ENCODE measurements around the gene SH2D1B.
"Not testable (repeated sequence)": the region's sequence is repeated elsewhere in the genome, so short reads cannot be mapped to it uniquely, and the experiment has no call there.

The SH2D1B gene, protein sequence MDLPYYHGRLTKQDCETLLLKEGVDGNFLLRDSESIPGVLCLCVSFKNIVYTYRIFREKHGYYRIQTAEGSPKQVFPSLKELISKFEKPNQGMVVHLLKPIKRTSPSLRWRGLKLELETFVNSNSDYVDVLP

DNA sequence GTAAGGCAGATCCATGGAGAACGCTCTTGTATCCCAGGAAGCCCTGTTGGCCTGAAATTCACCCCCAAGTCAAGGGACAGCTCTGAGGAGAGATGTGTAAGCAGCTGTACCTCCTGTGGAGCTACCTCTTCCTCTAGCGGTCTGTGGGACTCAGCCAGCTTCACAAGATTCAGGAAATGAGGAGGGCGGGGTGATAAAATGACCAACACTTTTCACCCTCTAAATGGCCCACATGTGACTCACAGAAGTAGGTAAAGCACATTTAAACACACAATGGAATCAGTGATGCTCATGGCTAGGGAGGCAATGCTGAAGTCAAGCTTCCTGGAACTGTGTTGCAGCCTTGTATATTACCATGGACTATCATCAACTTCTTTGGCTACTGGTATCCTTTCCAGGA lies at the start of gene SH2D1B:
Gene SH2D1B (minus strand): TSS at position 135 of the 400 bp plus-strand sequence. CDS start 120 bp downstream, at position 15.
- no peak for DNase-seq

DNA sequence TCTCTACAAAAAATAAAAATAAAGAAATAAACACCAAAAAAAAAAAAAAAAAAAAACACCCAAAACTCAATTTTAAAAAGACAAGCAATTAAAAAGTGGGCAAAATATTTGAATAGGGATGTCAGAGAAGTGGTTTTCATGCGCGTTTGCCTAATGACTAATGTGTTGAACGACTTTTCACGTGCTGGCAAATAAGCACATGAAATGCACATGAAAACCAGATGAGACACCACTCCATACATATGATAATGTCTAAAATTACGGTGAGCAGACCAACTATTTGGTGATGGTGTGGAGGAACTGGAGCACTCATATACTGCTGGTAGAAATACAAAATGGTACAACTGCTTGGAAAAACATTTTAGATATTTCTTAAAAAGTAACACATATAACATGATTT lies 46.3 kb upstream of the SH2D1B start:
- no peak for DNase-seq

DNA sequence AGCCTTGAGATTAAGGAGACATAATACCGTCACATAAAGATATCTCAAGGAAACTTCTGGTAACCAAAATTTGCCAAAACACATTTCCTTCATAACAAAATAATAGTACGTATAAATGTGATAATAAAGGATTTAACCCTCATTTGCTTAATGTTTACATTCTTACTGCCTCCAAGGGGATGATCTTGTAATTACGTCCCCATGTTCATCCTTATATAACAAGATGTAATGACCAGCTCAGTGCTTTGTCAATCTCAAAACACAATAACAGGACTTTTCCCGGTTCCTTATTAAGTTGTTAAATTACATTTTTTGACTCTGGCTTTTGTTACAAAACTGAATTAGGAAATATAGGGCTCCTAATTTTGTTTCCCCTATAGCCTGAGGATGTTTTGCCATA lies 44.4 kb upstream of the SH2D1B start:
- DNase-seq = no peak

DNA sequence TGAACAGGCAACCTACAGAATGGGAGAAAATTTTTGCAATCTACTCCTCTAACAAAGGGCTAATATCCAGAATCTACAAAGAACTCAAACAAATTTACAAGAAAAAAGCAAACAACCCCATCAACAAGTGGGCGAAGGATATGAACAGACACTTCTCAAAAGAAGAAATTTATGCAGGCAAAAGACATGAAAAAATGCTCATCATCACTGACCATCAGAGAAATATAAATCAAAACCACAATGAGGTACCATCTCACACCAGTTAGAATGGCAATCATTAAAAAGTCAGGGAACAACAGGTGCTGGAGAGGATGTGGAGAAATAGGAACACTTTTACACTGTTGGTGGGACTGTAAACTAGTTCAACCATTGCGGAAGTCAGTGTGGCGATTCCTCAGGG lies 42.4 kb upstream of the SH2D1B start:
- DNase-seq = not testable (repeated sequence)

DNA sequence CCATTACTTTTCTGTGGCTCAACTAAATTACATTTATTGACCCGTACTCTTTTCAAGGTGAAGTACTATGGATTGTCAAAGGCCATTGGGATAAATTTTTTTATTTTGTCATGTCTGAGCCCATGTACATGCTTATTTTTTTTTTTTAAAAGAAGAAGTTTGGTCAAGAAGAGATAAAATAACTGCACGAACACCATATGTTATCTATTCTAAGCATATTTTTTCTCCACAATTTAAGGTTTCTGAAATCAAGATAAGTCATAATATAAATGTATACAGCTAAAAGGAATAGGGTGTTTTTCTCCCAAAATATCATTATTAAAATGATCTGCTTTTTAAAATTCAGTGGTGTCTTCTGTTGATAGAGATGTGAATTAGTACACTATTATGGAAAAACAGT lies 35.0 kb upstream of the SH2D1B start:
- no peak for DNase-seq

DNA sequence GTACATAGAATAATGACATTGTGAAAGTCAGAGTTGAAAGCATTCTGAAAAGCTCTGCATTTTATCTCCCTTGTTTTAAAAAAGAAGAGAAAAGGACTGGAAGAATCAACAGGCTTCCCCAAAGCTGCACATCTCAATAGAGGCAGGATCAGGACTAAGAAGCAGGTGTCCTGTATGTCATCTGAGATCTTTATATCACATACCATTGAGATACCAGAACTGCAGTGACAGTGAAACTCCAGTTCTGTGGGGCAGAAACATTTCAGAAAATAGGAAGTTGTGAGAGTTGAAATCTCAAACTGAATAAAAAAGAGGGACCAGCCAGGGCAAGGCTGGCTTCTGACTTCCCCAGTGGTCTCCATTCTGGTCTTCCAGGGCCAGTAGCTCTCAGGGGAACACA lies 33.0 kb upstream of the SH2D1B start:
- no peak for DNase-seq

DNA sequence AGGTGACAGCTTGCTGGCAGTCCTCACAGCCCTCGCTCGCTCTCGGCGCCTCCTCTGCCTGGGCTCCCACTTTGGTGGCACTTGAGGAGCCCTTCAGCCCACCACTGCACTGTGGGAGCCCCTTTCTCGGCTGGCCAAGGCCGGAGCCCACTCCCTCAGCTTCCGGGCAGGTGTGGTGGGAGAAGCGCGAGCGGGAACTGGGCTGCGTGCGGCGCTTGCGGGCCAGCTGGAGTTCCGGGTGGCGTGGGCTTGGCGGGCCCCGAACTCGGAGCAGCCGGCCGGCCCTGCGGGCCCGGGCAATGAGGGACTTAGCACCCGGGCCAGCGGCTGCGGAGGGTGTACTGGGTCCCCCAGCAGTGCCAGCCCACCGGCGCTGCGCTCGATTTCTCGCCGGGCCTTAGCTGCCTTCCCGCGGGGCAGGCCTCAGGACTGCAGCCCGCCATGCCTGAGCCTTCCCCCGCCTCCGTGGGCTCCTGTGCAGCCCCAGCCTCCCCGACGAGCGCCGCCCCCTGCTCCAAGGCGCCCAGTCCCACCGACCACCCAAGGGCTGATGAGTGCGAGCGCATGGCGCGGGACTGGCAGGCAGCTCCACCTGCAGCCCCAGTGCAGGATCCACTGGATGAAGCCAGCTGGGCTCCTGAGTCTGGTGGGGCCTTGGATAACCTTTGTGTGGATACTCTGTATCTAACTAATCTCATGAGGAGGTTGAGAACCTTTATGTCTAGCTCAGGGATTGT lies 21.2 kb upstream of the SH2D1B start:
- DNase-seq = not testable (repeated sequence)

DNA sequence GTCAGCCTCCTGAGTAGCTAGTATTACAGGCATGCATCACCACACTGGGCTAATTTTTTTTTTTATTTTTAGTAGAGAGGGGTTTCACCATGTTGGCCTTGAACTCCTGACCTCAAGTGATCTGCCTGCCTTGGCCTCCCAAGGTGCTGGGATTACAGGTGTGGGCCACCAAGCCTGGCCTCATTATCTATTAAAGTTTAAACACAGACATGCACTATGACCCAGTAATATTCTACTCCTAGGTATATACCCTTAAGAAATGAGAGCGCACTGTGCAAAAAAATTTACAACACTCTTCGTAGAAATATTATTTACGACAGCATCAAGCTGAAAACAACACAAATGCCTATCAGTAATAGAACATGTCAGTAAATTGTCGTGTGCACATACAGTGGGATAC lies 18.6 kb upstream of the SH2D1B start:
- DNase-seq = no peak

DNA sequence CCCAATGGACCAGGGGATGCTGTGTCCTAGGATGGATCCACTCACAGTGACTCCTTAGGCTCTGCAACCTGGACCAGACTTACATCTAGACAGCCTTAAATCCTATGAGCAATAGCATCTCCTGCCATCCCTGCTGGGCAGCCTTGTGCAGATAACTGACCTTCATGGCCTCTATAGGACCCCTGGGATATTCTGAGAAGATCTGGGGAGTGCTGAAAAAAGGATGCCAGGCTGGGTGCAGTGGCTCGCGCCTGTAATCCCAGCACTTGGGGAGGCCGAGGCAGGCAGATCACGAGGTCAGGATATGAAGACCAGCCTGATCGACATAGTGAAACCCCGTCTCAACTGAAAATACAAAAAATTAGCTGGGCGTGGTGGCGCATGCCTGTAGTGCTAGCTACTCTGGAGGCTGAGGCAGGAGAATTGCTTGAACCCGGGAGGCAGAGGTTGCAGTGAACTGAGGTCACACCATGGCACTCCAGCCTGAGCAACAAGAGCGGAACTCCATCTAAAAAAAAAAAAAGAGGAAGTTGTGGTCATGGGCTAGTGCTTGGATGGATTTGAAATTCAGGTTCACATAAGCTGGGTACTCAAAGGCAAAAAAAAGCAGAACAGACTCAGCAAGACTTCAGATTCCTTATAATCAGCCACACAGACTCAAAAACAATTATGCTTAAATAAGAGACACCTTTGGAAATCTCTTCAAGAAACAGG lies 10.9 kb upstream of the SH2D1B start:
- peak in 1 of 56 donors; percentile 4 for DNase-seq

DNA sequence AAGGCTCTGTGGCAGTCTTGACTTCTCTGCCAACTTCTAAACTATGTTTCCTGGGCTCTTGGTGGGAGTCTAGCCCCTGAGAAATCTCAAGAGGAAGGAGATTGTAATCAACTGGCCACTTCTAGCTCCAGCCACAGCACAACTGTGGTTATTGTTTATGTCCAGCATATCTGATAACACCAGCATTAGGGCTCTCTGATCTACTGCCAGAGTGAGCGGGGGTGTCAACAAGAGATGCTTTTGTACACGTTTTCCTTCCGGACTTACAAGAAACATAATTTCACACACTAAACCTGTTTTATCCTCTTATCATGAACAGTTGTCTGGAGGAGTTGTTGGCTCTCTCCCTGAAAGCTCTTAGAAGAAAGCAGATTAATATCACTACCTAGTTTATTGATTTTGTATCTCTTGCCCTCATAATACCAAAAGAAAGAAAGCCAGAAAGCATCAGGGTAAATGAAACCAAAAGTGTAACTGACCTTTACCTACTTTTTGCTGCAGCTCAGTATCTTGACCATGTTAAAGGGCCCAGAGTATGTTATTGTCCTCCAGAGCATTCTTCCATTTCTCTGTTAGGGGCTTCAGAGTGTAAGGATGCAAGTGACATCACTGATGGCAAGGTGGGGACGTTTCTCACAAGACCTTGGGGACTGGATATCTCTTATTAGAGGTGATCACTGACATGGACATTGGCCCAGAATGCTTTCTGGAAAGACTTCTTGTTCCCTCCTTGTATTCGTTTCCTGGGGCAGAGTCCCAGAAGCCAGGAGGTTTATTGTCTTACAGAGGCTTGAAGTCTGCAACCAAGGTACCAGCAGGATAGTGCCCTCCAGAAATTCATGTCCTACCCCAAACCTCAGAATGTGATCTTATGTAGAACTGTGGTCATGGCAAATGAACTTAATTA lies 9.6 kb upstream of the SH2D1B start:
- peak in 1 of 56 donors; percentile 6 for DNase-seq

DNA sequence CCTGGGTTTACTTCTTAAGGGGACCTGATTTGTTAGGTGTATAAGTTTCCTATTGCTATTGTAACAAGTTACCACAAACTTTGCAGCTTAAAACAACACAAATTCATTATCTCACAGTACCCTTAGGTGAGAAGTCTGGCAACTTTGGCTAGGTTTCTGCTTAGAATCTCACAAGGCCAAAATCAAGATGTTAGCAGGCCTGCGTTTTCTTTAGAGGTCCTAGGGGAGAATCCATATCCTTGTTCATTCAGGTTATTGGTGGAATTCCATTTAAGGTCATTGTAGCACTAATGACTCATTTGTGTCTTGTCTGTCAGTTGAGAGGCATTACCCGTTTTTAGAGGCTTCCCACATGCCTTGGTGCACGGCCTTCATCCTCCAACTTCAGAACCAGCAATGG lies 8.2 kb upstream of the SH2D1B start:
- no peak for DNase-seq

DNA sequence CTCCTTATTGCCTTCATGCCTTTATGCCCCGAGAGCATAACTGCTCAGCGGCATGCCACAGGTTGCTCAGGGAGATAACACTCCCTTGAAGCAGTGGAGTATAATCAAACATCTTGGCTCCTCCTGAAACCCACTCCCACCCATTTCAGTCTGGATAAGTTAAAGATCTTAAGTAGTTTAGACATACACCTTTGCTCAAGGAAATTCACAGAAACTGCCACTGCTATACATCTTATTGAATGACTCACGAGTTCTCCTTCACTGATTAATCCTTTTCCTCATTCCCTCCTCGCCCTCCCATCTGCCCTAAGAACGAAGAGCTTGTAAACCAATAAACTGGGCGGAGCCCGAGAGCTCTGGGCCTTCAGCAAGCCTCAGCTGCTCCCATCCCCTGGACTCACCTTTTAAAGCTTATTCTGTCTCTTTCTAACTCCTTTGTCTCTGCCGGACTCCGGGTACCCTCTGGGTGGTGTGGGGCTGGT lies 7.6 kb upstream of the SH2D1B start:
- DNase-seq = peak in 1 of 56 donors; percentile 1

DNA sequence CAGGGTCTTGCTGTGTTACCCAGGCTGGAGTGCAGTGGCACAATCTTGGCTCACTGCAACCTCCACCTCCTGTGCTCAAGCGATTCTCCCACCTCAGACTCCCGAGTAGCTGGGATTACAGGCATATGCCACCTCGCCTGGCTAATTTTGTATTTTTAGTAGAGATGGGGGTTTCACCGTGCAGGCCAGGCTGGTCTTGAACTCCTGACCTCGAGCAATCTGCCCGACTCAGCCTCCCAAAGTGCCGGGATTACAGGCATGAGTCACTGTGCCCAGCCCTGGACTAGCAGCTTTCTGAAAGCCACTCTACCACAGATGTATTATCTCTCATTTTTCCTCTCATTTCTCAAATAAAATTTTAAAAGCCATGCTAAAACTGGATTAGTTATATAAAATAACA lies 6.6 kb upstream of the SH2D1B start:
- not testable (repeated sequence) for DNase-seq

DNA sequence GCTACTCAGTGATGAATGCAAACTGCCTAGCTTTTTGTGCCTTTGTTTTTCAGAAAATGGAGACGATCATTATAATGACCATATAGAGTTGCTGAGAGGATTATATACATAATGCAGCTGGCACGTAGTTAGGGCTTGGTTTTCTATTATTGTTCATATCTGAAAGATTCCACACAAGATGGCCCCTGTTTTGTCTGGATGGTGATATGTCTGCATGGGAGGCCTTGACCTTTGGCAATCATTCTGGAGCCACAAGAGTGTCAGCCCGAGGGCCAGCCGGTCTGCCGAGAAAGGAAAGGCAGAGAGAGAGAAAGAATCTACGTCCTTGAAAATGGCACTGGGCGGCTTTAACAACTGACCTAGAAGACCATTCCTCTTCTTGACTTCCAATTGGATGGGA lies 5.7 kb upstream of the SH2D1B start:
- DNase-seq = no peak

DNA sequence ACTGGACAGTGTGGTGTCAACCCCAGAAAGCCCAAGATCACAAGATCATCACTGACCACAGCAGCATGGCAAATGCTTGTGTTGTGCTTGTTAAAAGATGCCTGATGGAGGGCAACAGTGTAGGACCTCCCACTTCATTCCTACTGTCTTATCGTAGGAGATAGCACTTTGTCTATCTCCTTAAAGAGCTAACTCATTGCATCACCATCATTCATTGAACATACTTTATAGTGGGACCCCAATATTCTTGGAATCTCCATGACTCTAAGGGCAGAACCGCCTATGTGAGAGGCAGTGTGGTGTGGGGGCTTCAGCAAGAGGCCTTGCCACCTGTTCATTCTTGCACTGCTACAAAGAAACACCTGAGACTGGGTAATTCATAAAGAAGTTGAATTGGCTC lies 5.0 kb upstream of the SH2D1B start:
- no peak for DNase-seq

DNA sequence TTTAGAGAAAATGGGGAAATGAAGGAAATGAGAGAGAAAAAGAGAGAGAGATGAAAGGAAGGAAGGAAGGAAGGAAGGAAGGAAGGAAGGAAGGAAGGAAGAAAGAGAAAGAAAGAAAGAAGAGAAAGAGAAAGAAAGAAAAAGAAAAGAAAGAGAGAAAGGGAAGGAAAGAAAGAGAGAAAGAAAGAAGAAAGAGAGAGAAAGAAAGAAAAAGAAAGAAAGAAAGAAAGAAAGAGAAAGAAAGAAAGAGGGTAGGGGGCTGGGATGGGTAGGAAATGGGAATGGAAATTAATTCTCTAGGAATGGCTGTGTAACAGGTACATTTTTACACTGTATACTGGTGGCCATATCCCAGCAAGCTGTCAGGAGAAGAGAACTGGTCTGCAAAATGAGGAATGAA lies 4.3 kb upstream of the SH2D1B start:
- DNase-seq = no peak

DNA sequence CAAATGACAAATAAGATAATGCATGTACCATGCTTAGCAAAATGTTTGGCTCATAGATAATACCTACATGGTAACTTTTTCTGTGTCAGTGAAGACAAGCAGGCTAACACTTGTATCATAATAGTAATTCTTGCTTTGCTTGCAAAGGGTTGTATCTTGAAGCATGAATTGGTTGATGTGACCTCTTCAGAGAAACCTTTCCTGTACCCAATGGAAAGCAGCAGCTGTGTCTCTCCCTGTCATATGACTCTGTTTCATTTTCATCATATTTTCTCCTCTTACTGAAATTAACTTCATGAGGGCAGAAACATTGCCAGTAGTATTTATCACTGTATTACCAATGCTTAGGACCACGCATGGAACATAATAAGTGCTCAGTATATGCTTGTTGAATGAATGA lies 4.4 kb downstream of the SH2D1B start:
- no peak for DNase-seq

DNA sequence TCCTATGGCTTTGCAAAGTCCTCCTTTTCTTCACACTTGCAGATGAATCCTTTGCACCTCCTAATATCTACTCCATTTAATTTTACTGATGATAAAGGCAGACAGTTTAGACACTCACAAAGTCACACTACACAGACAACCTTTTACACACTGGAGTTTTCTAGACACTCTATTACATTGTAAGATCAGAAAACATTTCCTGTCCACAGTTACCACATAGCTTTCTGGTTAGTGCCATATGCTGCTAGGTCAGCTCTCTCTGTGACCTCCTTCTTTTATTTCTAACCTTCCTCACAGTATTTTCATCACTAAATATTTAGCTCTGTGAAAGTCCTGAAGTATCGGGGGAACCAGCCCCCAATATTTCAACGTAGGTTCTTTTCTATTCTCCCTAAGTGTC lies 5.1 kb downstream of the SH2D1B start:
- DNase-seq = no peak

DNA sequence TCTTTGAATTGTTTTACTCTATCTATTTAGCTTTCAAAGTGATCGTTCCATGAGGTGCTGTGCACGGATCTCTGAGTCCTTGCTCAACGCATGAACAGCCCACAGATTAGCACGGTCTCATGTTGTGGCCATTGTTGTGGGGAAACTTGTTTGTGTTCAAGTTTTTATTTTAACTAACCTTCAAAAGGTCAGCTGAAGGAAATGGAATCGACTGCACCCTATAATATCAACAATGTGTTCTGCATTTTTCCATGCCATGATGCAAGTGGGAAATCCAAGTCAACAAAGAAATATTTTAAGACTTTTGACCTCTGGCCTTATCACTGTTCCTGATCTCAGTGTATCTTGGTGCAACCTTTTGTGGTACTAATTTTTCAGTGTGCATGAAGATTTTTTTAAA lies 6.1 kb downstream of the SH2D1B start:
- no peak for DNase-seq

DNA sequence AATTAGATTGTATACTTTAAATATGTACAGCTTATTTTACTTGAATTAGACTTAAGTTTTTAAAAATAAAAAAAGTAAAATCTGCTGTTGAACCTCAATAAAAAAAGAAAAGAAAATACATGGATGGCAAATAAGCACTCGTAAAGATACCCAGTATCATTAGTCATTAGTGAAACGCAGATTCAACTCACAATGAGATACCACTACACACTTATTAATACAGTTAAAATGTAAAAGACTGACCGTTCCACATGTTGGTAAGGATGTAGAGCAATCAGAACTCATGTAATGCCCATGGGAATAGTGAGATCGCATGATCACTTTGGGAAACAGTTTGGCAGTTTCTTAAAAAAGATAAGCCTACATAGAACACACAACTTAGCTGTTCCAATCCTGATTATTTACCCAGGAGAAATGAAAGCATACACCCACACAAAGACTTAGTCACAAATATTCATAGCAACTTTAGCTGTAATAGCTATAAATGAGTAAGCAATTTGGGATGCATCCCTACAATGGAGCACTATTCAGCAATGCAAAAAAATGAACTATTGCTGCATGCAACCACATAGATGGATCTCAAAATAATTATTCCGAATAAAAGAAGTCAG lies 7.3 kb downstream of the SH2D1B start:
- no peak for DNase-seq

DNA sequence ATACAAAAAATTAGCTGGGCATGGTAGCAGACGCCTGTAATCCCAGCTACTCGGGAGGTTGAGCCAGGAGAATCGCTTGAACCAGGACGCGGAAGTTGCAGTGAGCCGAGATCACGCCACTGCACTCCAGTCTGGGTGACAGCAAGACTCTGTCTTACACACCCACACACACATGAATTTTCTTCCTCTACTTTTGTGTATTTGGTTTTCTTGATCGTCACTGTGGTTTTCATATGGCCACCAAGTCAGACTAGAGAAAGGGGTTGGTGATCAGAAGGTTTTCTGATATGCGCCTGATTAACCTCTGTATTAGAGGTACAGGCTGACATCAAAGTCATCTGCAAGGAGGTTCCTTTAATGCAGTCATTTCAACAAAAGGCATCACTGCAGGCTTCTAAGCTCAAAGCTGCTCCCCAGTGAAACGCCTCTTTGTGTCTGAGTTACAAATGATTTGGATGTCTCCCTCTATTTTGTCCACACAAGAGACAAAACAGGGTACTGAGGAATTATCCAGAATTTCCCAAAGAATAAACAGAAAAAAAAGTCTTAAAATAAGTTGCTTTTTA lies 11.1 kb downstream of the SH2D1B start:
- no peak for DNase-seq

Data from amygdala (tissue), 56 donors.